Endothelial cell of umbilical vein (primary cell): Measurements from ENCODE around the gene ECT2. TPM values are rescaled to one million over a fixed set of nuclear protein-coding genes. Genes with fewer than 3 reads are reported as not detected.

Experiments used
- Bru-seq: library from RNA; stranded (reverse); fragments of 400-500 nt; gene quantifications from one replicate; lab custom pipeline; 2021; lab: Mats Ljungman, UMichigan
- BruChase-seq, 2 experiments: library from RNA; stranded (reverse); fragments of 400-500 nt; gene quantifications; one replicate each; lab custom pipeline; 2021; lab: Mats Ljungman, UMichigan
- BruUV-seq: library from RNA; stranded (reverse); fragments of 400-500 nt; replicated peaks from 2 replicates; lab custom pipeline; 2021; lab: Mats Ljungman, UMichigan
- CTCF ChIA-PET: fragments of 300-600, 350-600 bp; sonication (Branson Sonifier 250); formaldehyde crosslinking; loops from one replicate; lab custom pipeline; 2021; ENCODE audit warnings: antibody characterized with exemption, inconsistent platforms; lab: Charles Lee
- POLR2A ChIA-PET: fragments of 300-600, 350-600 bp; sonication (Branson Sonifier 250); formaldehyde crosslinking; loops from one replicate; lab custom pipeline; 2021; ENCODE audit warnings: antibody characterized with exemption, inconsistent platforms; lab: Charles Lee
- DNase-seq: peaks from one replicate; pipeline ENCODE4 v3.0.0-alpha.2; 2011; ENCODE audit warnings: low read depth, low spot score
- FAIRE-seq: peaks from 2 replicates; lab custom pipeline; 2011; peaks lifted over from hg19 to GRCh38; lab: Jason Lieb, UNC
- H2AFZ ChIP-seq: 2 replicates; pipeline ENCODE4 v1.6.0; 2012; ENCODE audit warnings: low read depth, low read length, control low read depth, inconsistent platforms
- H3K27ac ChIP-seq: 2 replicates; pipeline ENCODE4 v1.5.1; 2011; ENCODE audit warnings: low read depth, mild to moderate bottlenecking, control low read depth, low read length, moderate library complexity; ENCODE audit not compliant: insufficient read depth
- H3K27me3 ChIP-seq, 2 experiments: 2 replicates each; pipeline versions ENCODE4 v1.6.0 to v1.6.1; 2011; ENCODE audit warnings: low read length in 2 of 2, mixed read lengths in 1 of 2; ENCODE audit not compliant: control insufficient read depth in 2 of 2, insufficient read depth in 2 of 2
- H3K36me3 ChIP-seq, 2 experiments: 2 replicates in 1 of 2; 3 replicates in 1 of 2; pipeline ENCODE4 v1.5.1; 2011; ENCODE audit warnings: low read length in 2 of 2, mild to moderate bottlenecking in 1 of 2, moderate library complexity in 1 of 2; ENCODE audit not compliant: control insufficient read depth in 2 of 2, insufficient read depth in 2 of 2; ENCODE audit errors: extremely low read depth in 1 of 2
- H3K4me1 ChIP-seq: 3 replicates; pipeline ENCODE4 v1.5.1; 2011; ENCODE audit warnings: mild to moderate bottlenecking, low read length; ENCODE audit not compliant: control insufficient read depth, insufficient read depth; ENCODE audit errors: extremely low read depth
- H3K4me2 ChIP-seq: 2 replicates; pipeline ENCODE4 v1.6.1; 2011; ENCODE audit warnings: low read length, control low read depth, mixed read lengths; ENCODE audit not compliant: insufficient read depth
- H3K4me3 ChIP-seq, 3 experiments: fragments of 200-600 bp in 1 of 3; sonication (generic), shearing (Covaris generic) in 1 of 3; replicated peaks in 1 of 3; 2 replicates each; pipeline ENCODE4 v1.5.1; 2011 to 2016; ENCODE audit warnings: control low read depth in 3 of 3, low read length in 3 of 3, mild to moderate bottlenecking in 2 of 3, inconsistent platforms in 1 of 3, low read depth in 1 of 3, moderate library complexity in 1 of 3; ENCODE audit not compliant: insufficient read depth in 1 of 3
- H3K79me2 ChIP-seq: 2 replicates; pipeline ENCODE4 v1.6.0; 2012; ENCODE audit warnings: low read length, inconsistent platforms; ENCODE audit not compliant: control insufficient read depth, insufficient read depth
- H3K9ac ChIP-seq: replicated peaks from 2 replicates; pipeline ENCODE3; 2011; ENCODE audit warnings: low read length, control low read depth; ENCODE audit not compliant: insufficient read depth; ENCODE audit errors: extremely low read depth
- H3K9me1 ChIP-seq: replicated peaks from 3 replicates; pipeline ENCODE4 v1.6.0; 2011; ENCODE audit warnings: mild to moderate bottlenecking, low read length; ENCODE audit not compliant: control insufficient read depth, insufficient read depth; ENCODE audit errors: extremely low read depth
- H3K9me3 ChIP-seq: replicated peaks from 2 replicates; pipeline ENCODE4 v1.5.1; 2012; ENCODE audit warnings: low read length, inconsistent platforms; ENCODE audit not compliant: control insufficient read depth, insufficient read depth
- H4K20me1 ChIP-seq: replicated peaks from 2 replicates; pipeline ENCODE3; 2011; ENCODE audit warnings: mild to moderate bottlenecking, low read length; ENCODE audit not compliant: control insufficient read depth, insufficient read depth; ENCODE audit errors: extremely low read depth
- EZH2 ChIP-seq: IDR thresholded peaks from 2 replicates; pipeline ENCODE4 v1.6.1; 2012; ENCODE audit warnings: borderline replicate concordance, low read depth, mild to moderate bottlenecking, moderate library complexity, low read length, inconsistent platforms; ENCODE audit not compliant: severe bottlenecking
- FOS ChIP-seq: IDR thresholded peaks from 2 replicates; pipeline ENCODE4 v1.6.1; 2011; ENCODE audit warnings: mild to moderate bottlenecking, low read length, moderate library complexity, borderline replicate concordance; ENCODE audit not compliant: insufficient read depth
- MYC ChIP-seq: IDR thresholded peaks from one replicate; pipeline ENCODE4 v1.6.1; 2011; ENCODE audit warnings: mild to moderate bottlenecking, low read depth, low read length
- POLR2A ChIP-seq: IDR thresholded peaks from 2 replicates; pipeline ENCODE4 v1.6.1; 2012; ENCODE audit warnings: low read depth, mild to moderate bottlenecking, control low read depth, low read length
- POLR2AphosphoS5 ChIP-seq: IDR thresholded peaks from 2 replicates; pipeline ENCODE4 v1.6.1; 2012; ENCODE audit warnings: low read depth, mild to moderate bottlenecking, control low read depth, low read length, moderate library complexity; ENCODE audit not compliant: insufficient read depth
- dilution Hi-C: fragments of 300-500 bp; cut with MboI; formaldehyde crosslinking; loops from one replicate; pipeline ENCODE4 v1.15.0; 2019; ENCODE audit warnings: low sequenced_read_pairs; ENCODE audit not compliant: extremely low pct_ligation_motif_present
- intact Hi-C: fragments of 100-400 bp; cut with micrococcal nuclease; formaldehyde crosslinking; loops from one replicate; pipeline ENCODE4 v1.10.0; 2022
- long read RNA-seq: library from polyadenylated mRNA; stranded (forward); transcript quantifications from one replicate; pipeline ENCODE4 v2.0.0, GENCODE V29; 2021
- polyA minus RNA-seq, 3 experiments: library from RNA; depleted of rRNA, polyadenylated mRNA; stranded (reverse); fragments of >200 nt; gene quantifications; 1 replicate in 1 of 3; 2 replicates in 2 of 3; pipeline ENCODE4 v1.2.3, GENCODE V29; 2011
- polyA plus RNA-seq, 4 experiments: library from polyadenylated mRNA; depleted of rRNA in 3 of 4; stranded (reverse) in 3 of 4; unstranded in 1 of 4; fragments of >200 nt; gene quantifications; 2 replicates each; pipeline versions ENCODE4 v1.2.1 to v1.2.3, GENCODE V29; 2011 to 2012; ENCODE audit warnings: missing spikeins in 1 of 4
- total RNA-seq: library from RNA; stranded (reverse); gene quantifications from 2 replicates; pipeline ENCODE4 v1.2.3, GENCODE V29; 2021
- TF ChIP-seq, protein P1 (sequence below), 2 donors: IDR thresholded peaks; 1 replicate in 1 of 2; 2 replicates in 1 of 2; pipeline ENCODE4 v1.5.1; 2011; ENCODE audit warnings: low read length in 2 of 2, mild to moderate bottlenecking in 2 of 2, moderate library complexity in 2 of 2, control low read depth in 1 of 2, inconsistent platforms in 1 of 2, low read depth in 1 of 2; ENCODE audit not compliant: insufficient read depth in 1 of 2; ENCODE audit errors: extremely low read depth in 1 of 2

ECT2 gene, protein sequence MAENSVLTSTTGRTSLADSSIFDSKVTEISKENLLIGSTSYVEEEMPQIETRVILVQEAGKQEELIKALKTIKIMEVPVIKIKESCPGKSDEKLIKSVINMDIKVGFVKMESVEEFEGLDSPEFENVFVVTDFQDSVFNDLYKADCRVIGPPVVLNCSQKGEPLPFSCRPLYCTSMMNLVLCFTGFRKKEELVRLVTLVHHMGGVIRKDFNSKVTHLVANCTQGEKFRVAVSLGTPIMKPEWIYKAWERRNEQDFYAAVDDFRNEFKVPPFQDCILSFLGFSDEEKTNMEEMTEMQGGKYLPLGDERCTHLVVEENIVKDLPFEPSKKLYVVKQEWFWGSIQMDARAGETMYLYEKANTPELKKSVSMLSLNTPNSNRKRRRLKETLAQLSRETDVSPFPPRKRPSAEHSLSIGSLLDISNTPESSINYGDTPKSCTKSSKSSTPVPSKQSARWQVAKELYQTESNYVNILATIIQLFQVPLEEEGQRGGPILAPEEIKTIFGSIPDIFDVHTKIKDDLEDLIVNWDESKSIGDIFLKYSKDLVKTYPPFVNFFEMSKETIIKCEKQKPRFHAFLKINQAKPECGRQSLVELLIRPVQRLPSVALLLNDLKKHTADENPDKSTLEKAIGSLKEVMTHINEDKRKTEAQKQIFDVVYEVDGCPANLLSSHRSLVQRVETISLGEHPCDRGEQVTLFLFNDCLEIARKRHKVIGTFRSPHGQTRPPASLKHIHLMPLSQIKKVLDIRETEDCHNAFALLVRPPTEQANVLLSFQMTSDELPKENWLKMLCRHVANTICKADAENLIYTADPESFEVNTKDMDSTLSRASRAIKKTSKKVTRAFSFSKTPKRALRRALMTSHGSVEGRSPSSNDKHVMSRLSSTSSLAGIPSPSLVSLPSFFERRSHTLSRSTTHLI
- total RNA-seq (44.7 and 47.5 TPM in 2 replicates), polyA plus RNA-seq (7.2 and 10.3 TPM in 2 replicates), polyA minus RNA-seq (18.8 and 24.8 TPM in 2 replicates), Bru-seq, nascent RNA (percentile 94 among the genes with signal in this experiment), BruChase-seq, experiment 1, labeled RNA remaining after a 6-hour chase (percentile 80 among the genes with signal in this experiment), BruChase-seq, experiment 2, labeled RNA remaining after a 2-hour chase (percentile 89 among the genes with signal in this experiment)
- polyA plus RNA-seq (2011; cell fraction: cytosol; rRNA removed) = 14.5 and 15.7 TPM in 2 replicates
- 27.8 and 42.4 TPM in 2 replicates for polyA plus RNA-seq (2011; cell fraction: nucleus; rRNA removed)
- polyA plus RNA-seq (2012) = 15.1 and 28.3 TPM in 2 replicates
- 73.0 TPM for polyA minus RNA-seq (2011; cell fraction: cytosol; rRNA and poly(A)+ RNA removed)
- 54.5 and 87.6 TPM in 2 replicates for polyA minus RNA-seq (2011; cell fraction: nucleus; rRNA and poly(A)+ RNA removed)
- long read RNA-seq, full-length matches to known transcripts = 41 of 60 reads
- long read RNA-seq, partial matches to known transcripts = 5 of 60 reads
- long read RNA-seq, other reads (novel, unspliced or antisense) = 14 of 60 reads

DNA sequence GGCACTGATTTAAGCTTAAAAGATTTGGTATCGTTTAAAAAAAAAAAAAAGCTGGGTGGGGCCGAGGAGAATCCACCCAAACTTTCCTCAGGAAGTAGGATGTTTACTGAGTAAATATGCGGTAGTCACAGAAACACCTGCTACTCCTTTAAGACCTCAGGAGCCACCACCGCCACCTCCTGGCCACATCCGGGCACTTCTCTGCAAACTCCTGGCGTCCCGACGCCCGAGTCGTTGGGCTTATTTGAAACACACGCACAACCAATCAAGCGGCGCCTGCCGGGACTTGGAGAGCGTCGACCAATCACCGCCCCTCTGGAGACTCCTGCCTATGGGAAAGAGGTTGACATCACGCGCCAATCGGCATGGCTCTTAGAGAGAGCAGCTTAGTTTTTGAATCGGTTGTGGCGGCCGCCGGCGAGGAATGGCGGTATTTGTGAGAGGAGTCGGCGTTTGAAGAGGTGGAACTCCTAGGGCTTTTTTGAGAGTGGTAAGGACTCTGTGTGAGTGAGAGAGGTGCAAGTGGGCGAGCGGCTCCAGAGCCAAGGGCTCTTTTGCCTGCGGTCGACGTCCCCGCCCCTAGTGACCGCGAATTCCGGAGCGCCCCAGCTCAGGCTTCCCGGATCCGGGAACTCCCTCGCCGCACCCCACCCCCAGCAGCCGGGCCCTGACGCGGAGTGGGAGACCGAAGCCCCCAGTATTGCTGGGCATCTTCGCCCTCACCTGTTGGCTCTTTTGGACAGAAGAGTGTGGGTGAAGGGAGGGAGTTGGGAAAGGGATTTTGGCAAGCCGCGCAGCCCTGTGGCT is at the start of gene ECT2:
Gene ECT2 (plus strand): TSS at position 359 of the 807 bp plus-strand sequence. CDS start 3,805 bp downstream, outside the sequence.
- Histone ChIP-seq H3K4me1 (peaks cover 32% of the 10 kb centered on the region), H3K36me3 (peaks cover 0 to 5% of the 10 kb centered on the region in 2 experiments), H3K4me2 (peak within 1 kb of the TSS; percentile 100), H3K27me3 (no peaks in the 10 kb centered on the region), H3K79me2 (peaks cover 47% of the 10 kb centered on the region), H3K9ac (peak within 1 kb of the TSS; percentile 99), H3K4me3 (peak within 1 kb of the TSS; percentile 63 to 100 (median 100)), H4K20me1 (no peaks in the 10 kb centered on the region), H3K9me1 (no peaks in the 10 kb centered on the region), H3K9me3 (no peaks in the 10 kb centered on the region), H2AFZ (peak within 1 kb of the TSS; percentile 93), H3K27ac (peak within 1 kb of the TSS; percentile 97)
- DNase-seq = peak; percentile 99
- intact Hi-C loops (loop anchor here (1.0 kb wide), 2 partner anchors 39 to 77 kb away; partner anchors contain the start of gene NCEH1), dilution Hi-C loops (no loop called here)
- peak; percentile 63 for TF ChIP-seq POLR2A
- no peak for TF ChIP-seq EZH2
- TF ChIP-seq FOS = peak; percentile 15
- no peak for TF ChIP-seq MYC
- TF ChIP-seq, protein P1, sequence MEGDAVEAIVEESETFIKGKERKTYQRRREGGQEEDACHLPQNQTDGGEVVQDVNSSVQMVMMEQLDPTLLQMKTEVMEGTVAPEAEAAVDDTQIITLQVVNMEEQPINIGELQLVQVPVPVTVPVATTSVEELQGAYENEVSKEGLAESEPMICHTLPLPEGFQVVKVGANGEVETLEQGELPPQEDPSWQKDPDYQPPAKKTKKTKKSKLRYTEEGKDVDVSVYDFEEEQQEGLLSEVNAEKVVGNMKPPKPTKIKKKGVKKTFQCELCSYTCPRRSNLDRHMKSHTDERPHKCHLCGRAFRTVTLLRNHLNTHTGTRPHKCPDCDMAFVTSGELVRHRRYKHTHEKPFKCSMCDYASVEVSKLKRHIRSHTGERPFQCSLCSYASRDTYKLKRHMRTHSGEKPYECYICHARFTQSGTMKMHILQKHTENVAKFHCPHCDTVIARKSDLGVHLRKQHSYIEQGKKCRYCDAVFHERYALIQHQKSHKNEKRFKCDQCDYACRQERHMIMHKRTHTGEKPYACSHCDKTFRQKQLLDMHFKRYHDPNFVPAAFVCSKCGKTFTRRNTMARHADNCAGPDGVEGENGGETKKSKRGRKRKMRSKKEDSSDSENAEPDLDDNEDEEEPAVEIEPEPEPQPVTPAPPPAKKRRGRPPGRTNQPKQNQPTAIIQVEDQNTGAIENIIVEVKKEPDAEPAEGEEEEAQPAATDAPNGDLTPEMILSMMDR (IDR thresholded peaks at IDR 0.05; ENCODE audit: extremely low read depth in 1 of 2, insufficient read depth in 1 of 2, low read depth in 1 of 2, low read length in 2 of 2) = peak; percentile 79 to 80
- TF ChIP-seq POLR2AphosphoS5 = peak; percentile 67
- CTCF ChIA-PET = interaction anchor here (0.8 to 3.5 kb wide), 15 partner anchors 11 to 289 kb away, joined by 3 to 91 read pairs (median 5); partner anchors contain the start of gene NCEH1
- POLR2A ChIA-PET = interaction anchor here (0.6 to 1.6 kb wide), 8 partner anchors 20 to 77 kb away, joined by 3 to 10 read pairs (median 4); partner anchors contain the start of gene NCEH1
- peak; percentile 83 for FAIRE-seq
- BruUV-seq = TSS peak; percentile 55
